ENCODE data around the gene WDR72.

DNA sequence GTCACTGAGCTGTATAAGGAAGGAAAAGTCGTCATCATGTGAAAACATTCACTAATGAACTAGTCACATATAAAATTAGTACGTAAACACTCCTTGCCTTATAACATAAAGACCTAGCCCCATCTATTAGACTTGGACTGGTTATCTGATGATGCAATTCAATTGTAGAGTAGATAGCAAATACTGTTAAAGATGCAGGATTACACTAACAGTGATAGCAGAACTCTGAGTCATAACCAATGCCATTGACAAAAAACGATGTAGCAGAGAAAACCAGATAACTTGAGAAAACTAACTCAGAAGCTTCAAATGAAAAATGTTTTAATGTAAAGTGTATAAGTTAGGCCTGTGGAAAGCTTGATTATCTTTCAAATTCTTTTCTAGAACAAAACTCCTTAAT lies 132.2 kb downstream of the WDR72 start:
- TF ChIP-seq POLR2A (IDR thresholded peaks at IDR 0.05) = no peak
- TF ChIP-seq, protein P1, sequence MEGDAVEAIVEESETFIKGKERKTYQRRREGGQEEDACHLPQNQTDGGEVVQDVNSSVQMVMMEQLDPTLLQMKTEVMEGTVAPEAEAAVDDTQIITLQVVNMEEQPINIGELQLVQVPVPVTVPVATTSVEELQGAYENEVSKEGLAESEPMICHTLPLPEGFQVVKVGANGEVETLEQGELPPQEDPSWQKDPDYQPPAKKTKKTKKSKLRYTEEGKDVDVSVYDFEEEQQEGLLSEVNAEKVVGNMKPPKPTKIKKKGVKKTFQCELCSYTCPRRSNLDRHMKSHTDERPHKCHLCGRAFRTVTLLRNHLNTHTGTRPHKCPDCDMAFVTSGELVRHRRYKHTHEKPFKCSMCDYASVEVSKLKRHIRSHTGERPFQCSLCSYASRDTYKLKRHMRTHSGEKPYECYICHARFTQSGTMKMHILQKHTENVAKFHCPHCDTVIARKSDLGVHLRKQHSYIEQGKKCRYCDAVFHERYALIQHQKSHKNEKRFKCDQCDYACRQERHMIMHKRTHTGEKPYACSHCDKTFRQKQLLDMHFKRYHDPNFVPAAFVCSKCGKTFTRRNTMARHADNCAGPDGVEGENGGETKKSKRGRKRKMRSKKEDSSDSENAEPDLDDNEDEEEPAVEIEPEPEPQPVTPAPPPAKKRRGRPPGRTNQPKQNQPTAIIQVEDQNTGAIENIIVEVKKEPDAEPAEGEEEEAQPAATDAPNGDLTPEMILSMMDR (IDR thresholded peaks at IDR 0.05) = no peak
